Measurements from ENCODE around the gene ACSS1. TPM values are rescaled to one million over a fixed set of nuclear protein-coding genes. Genes with fewer than 3 reads are reported as not detected.

Gene ACSS1
- total RNA-seq, 1 donor: 0.99 TPM

GRCh38 chr20:25089662-25090061, 31.7 kb upstream of the ACSS1 start:
- no peak for TF ChIP-seq CTCF (IDR thresholded peaks at IDR 0.05; ENCODE audit: insufficient read depth, low read length)
- no peak for DNase-seq (ENCODE audit: low read depth)
- no peak overlapping the region for H3K4me3 ChIP-seq (ENCODE audit: low read depth, low read length)

GRCh38 chr20:25089096-25089495, 31.2 kb upstream of the ACSS1 start:
- no peak for TF ChIP-seq CTCF (IDR thresholded peaks at IDR 0.05; ENCODE audit: insufficient read depth, low read length)
- H3K4me3 ChIP-seq (ENCODE audit: low read depth, low read length): no peak overlapping the region
- no peak for DNase-seq (ENCODE audit: low read depth)

- no peak for TF ChIP-seq CTCF (IDR thresholded peaks at IDR 0.05; ENCODE audit: insufficient read depth, low read length)
- DNase-seq (ENCODE audit: low read depth): no peak
- H3K4me3 ChIP-seq (ENCODE audit: low read depth, low read length): no peak overlapping the region
These were observed 30.3 kb upstream of the ACSS1 start for GRCh38 chr20:25088267-25088666.

- H3K4me3 ChIP-seq (ENCODE audit: low read depth, low read length): no peak overlapping the region
- no peak for TF ChIP-seq CTCF (IDR thresholded peaks at IDR 0.05; ENCODE audit: insufficient read depth, low read length)
- DNase-seq (ENCODE audit: low read depth): no peak
These were observed 29.4 kb upstream of the ACSS1 start for GRCh38 chr20:25087186-25087929.

- no peak for TF ChIP-seq CTCF (IDR thresholded peaks at IDR 0.05; ENCODE audit: insufficient read depth, low read length)
- no peak for DNase-seq (ENCODE audit: low read depth)
- no peak overlapping the region for H3K4me3 ChIP-seq (ENCODE audit: low read depth, low read length)
These were observed 28.0 kb upstream of the ACSS1 start for GRCh38 chr20:25085756-25086495.

GRCh38 chr20:25084626-25085187, 26.8 kb upstream of the ACSS1 start:
- TF ChIP-seq CTCF (IDR thresholded peaks at IDR 0.05; ENCODE audit: insufficient read depth, low read length): no peak
- no peak overlapping the region for H3K4me3 ChIP-seq (ENCODE audit: low read depth, low read length)
- no peak for DNase-seq (ENCODE audit: low read depth)
